ENCODE results near the gene PTPRO. TPM values are rescaled to one million over a fixed set of nuclear protein-coding genes. Genes with fewer than 3 reads are reported as not detected.

The PTPRO gene
- total RNA-seq, 1 experiment from 2014 or later = 0.52 TPM

GRCh38 chr12:15299947-15300346 lies 22.4 kb upstream of the PTPRO start:
- H4K8ac ChIP-seq (replicated peaks; ENCODE audit: insufficient read length, low read depth, low read length) = no peak overlapping the region
- no peak overlapping the region for H2BK5ac ChIP-seq (ENCODE audit: insufficient read length, low read length)
- H2BK15ac ChIP-seq (ENCODE audit: low read depth, low read length) = no peak overlapping the region
- no peak overlapping the region for H3K9ac ChIP-seq (ENCODE audit: extremely low read depth, insufficient read length, low read length)
- H3T11ph ChIP-seq (ENCODE audit: low read length) = no peak overlapping the region
- H3K23ac ChIP-seq (ENCODE audit: insufficient read length, low read depth, low read length) = no peak overlapping the region
- no peak overlapping the region for H2BK12ac ChIP-seq (ENCODE audit: insufficient read length, low read depth, low read length)
- H2BK20ac ChIP-seq (ENCODE audit: low read depth, low read length, poor library complexity, severe bottlenecking) = no peak overlapping the region
- no peaks in the 10 kb centered on the region for H3K79me2 ChIP-seq (ENCODE audit: insufficient read depth, low read length)
- H3K4ac ChIP-seq (ENCODE audit: low read depth, low read length) = no peak overlapping the region
- peaks cover 41 to 48% of the 10 kb centered on the region in 2 experiments for H3K9me3 Mint-ChIP-seq
- no peak overlapping the region for H3K27ac Mint-ChIP-seq
- H3K23me2 ChIP-seq (ENCODE audit: insufficient read length, low read depth, low read length, poor library complexity, severe bottlenecking) = no peaks in the 10 kb centered on the region
- WGBS (ENCODE audit: extremely low coverage, insufficient read length, low lambda C conversion rate) = no CpG with 5 or more reads among the region's 2 CpGs
- H3K4me2 ChIP-seq (ENCODE audit: insufficient read depth, insufficient read length, low read length) = no peak overlapping the region
- no peak overlapping the region for H4K91ac ChIP-seq (ENCODE audit: insufficient read length, low read depth, low read length)
- no peak overlapping the region for H2AFZ ChIP-seq (ENCODE audit: low read length)
- H3K18ac ChIP-seq (ENCODE audit: insufficient read length, low read depth, low read length) = no peak overlapping the region
- no peak overlapping the region for H2AK5ac ChIP-seq (ENCODE audit: insufficient read length, low read length)
- no peaks in the 10 kb centered on the region for H4K20me1 ChIP-seq (ENCODE audit: control insufficient read depth, insufficient read depth, insufficient read length)
- H3K36me3 Mint-ChIP-seq (ENCODE audit: insufficient read depth in 1 of 3, low read depth in 3 of 3) = peaks cover 0 to 14% (median 9%) of the 10 kb centered on the region in 3 experiments; a peak in 6 of 7 replicates
- peaks cover 3% of the 10 kb centered on the region; the same call in 1 of the 2 replicates for H3K27me3 Mint-ChIP-seq (ENCODE audit: low read depth)
- no peaks in the 10 kb centered on the region for H3K4me1 Mint-ChIP-seq
- H3K4me1 ChIP-seq (ENCODE audit: insufficient read depth, low read length) = no peaks in the 10 kb centered on the region
- H4K5ac ChIP-seq (ENCODE audit: insufficient read length, low read depth, low read length) = no peak overlapping the region
- H3K79me1 ChIP-seq (ENCODE audit: insufficient read depth, low read depth, low read length, poor library complexity, severe bottlenecking) = no peaks in the 10 kb centered on the region
- H2BK120ac ChIP-seq (ENCODE audit: low read depth, low read length, poor library complexity, severe bottlenecking) = no peak overlapping the region
- no peaks in the 10 kb centered on the region for H3K27me3 ChIP-seq (ENCODE audit: insufficient read depth, low read length)
- TF ChIP-seq CTCF (conservative IDR thresholded peaks at IDR 0.05) = no peak
- no peak overlapping the region for H3K4me3 Mint-ChIP-seq
- H3K27ac ChIP-seq (ENCODE audit: insufficient read length, low read depth, low read length) = no peak overlapping the region
- no peak overlapping the region for H3K56ac ChIP-seq (ENCODE audit: insufficient read length, low read depth, low read length)
- DNase-seq = no peak
- H3K14ac ChIP-seq (ENCODE audit: insufficient read depth, low read length) = no peak overlapping the region
- H3K9me3 ChIP-seq (ENCODE audit: control insufficient read depth, low read depth, low read length) = no peaks in the 10 kb centered on the region

Data from H9 (cell line).